GM12864 (cell line): ENCODE data around the gene TMEM43.

ENCODE experiments used
- DNase-seq: peaks from one replicate; pipeline ENCODE4 v3.0.0-alpha.2; 2011; ENCODE audit warnings: low read depth
- H3K4me3 ChIP-seq: 2 replicates; pipeline ENCODE4 v1.5.1; 2011; ENCODE audit warnings: mild to moderate bottlenecking, low read depth, low read length, control low read depth
- CTCF ChIP-seq: IDR thresholded peaks from 2 replicates; pipeline ENCODE4 v1.5.1; 2011; ENCODE audit warnings: low read depth, mild to moderate bottlenecking, moderate library complexity, low read length, control low read depth, inconsistent platforms; ENCODE audit errors: missing control alignments

TMEM43 gene

GRCh38 chr3:14147066-14147435 is 22.2 kb downstream of the TMEM43 start:
- no peak for DNase-seq
- no peak for TF ChIP-seq CTCF

GRCh38 chr3:14147617-14148016 is 22.8 kb downstream of the TMEM43 start:
- TF ChIP-seq CTCF = no peak
- no peak overlapping the region for H3K4me3 ChIP-seq

More at GRCh38 chr3:14147066-14147435, 22.2 kb downstream of the TMEM43 start:
- no peak overlapping the region for H3K4me3 ChIP-seq

GRCh38 chr3:14148041-14148985 is 23.5 kb downstream of the TMEM43 start:
- no peak for DNase-seq
- TF ChIP-seq CTCF = no peak
- H3K4me3 ChIP-seq = no peak overlapping the region

More at GRCh38 chr3:14147617-14148016, 22.8 kb downstream of the TMEM43 start:
- no peak for DNase-seq

- no peak for TF ChIP-seq CTCF
- no peak for DNase-seq
- H3K4me3 ChIP-seq = no peak overlapping the region
Observed at GRCh38 chr3:14150078-14150477, 25.2 kb downstream of the TMEM43 start.

- DNase-seq = no peak
- no peak overlapping the region for H3K4me3 ChIP-seq
Observed at GRCh38 chr3:14150491-14151230, 25.8 kb downstream of the TMEM43 start.

GRCh38 chr3:14151471-14152083 is 26.7 kb downstream of the TMEM43 start:
- no peak overlapping the region for H3K4me3 ChIP-seq
- no peak for TF ChIP-seq CTCF
- DNase-seq = no peak

More at GRCh38 chr3:14150491-14151230, 25.8 kb downstream of the TMEM43 start:
- TF ChIP-seq CTCF = no peak
